ENCODE measurements around the gene PARD6G.

DNA sequence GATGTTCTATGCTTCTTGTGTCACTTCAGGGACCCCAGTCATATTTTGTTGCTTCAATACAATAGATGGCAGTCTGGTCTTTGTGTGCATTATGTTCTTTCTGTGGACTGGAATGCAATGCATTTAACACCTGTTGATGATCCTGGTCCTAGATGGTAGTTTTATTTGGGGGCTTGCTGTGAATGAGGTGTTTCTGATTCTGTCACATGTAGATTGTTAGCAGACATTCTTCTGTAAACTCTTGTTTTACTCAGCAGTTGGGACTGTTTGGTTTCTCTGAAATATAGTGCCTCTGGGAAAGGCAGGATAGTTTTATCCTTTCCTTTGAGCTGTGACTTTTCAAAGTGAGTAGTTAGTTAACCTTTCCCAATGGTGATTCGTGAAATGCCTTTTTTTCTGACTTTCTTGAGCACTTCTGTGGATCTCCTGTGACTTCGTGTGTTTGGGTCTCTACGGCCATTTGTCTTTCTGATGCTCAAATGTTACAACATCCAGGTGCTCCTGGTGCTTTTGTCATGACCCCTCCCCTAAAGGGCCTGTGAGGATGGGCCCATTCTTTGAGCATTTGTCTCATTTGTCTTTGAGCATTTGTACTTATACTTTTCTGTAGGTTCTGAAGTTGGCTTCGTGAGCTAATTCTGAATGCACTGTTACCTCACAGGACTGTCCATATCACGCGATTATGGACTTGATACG, 117.5 kb downstream of the PARD6G start:
- TF ChIP-seq, protein P1, sequence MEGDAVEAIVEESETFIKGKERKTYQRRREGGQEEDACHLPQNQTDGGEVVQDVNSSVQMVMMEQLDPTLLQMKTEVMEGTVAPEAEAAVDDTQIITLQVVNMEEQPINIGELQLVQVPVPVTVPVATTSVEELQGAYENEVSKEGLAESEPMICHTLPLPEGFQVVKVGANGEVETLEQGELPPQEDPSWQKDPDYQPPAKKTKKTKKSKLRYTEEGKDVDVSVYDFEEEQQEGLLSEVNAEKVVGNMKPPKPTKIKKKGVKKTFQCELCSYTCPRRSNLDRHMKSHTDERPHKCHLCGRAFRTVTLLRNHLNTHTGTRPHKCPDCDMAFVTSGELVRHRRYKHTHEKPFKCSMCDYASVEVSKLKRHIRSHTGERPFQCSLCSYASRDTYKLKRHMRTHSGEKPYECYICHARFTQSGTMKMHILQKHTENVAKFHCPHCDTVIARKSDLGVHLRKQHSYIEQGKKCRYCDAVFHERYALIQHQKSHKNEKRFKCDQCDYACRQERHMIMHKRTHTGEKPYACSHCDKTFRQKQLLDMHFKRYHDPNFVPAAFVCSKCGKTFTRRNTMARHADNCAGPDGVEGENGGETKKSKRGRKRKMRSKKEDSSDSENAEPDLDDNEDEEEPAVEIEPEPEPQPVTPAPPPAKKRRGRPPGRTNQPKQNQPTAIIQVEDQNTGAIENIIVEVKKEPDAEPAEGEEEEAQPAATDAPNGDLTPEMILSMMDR (IDR thresholded peaks at IDR 0.05) = no peak
- TF ChIP-seq YY1 (IDR thresholded peaks at IDR 0.05; ENCODE audit: low read depth) (no peak), POLR2AphosphoS5 (IDR thresholded peaks at IDR 0.05; ENCODE audit: low read depth, low read length) (no peak), GABPA (IDR thresholded peaks at IDR 0.05; ENCODE audit: low read depth) (no peak), RCOR1 (IDR thresholded peaks at IDR 0.05; ENCODE audit: low read length) (no peak), TAF1 (IDR thresholded peaks at IDR 0.05; ENCODE audit: borderline replicate concordance, low read depth, low read length) (no peak), JUND (IDR thresholded peaks at IDR 0.05) (no peak), FOXM1 (IDR thresholded peaks at IDR 0.05; ENCODE audit: low read depth) (no peak), EZH2phosphoT487 (IDR thresholded peaks at IDR 0.05; ENCODE audit: borderline replicate concordance, low read depth) (no peak), EP300 (IDR thresholded peaks at IDR 0.05; ENCODE audit: borderline replicate concordance in 1 of 2, low read depth in 1 of 2, low read length in 1 of 2) (no peak), TEAD4 (IDR thresholded peaks at IDR 0.05; ENCODE audit: borderline replicate concordance, insufficient read depth) (no peak), SMC3 (IDR thresholded peaks at IDR 0.05; ENCODE audit: low read depth, low read length) (no peak)
- TF ChIP-seq, protein P2, sequence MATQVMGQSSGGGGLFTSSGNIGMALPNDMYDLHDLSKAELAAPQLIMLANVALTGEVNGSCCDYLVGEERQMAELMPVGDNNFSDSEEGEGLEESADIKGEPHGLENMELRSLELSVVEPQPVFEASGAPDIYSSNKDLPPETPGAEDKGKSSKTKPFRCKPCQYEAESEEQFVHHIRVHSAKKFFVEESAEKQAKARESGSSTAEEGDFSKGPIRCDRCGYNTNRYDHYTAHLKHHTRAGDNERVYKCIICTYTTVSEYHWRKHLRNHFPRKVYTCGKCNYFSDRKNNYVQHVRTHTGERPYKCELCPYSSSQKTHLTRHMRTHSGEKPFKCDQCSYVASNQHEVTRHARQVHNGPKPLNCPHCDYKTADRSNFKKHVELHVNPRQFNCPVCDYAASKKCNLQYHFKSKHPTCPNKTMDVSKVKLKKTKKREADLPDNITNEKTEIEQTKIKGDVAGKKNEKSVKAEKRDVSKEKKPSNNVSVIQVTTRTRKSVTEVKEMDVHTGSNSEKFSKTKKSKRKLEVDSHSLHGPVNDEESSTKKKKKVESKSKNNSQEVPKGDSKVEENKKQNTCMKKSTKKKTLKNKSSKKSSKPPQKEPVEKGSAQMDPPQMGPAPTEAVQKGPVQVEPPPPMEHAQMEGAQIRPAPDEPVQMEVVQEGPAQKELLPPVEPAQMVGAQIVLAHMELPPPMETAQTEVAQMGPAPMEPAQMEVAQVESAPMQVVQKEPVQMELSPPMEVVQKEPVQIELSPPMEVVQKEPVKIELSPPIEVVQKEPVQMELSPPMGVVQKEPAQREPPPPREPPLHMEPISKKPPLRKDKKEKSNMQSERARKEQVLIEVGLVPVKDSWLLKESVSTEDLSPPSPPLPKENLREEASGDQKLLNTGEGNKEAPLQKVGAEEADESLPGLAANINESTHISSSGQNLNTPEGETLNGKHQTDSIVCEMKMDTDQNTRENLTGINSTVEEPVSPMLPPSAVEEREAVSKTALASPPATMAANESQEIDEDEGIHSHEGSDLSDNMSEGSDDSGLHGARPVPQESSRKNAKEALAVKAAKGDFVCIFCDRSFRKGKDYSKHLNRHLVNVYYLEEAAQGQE (IDR thresholded peaks at IDR 0.05; ENCODE audit: low read depth, low read length) = no peak
- TF ChIP-seq, protein P3, sequence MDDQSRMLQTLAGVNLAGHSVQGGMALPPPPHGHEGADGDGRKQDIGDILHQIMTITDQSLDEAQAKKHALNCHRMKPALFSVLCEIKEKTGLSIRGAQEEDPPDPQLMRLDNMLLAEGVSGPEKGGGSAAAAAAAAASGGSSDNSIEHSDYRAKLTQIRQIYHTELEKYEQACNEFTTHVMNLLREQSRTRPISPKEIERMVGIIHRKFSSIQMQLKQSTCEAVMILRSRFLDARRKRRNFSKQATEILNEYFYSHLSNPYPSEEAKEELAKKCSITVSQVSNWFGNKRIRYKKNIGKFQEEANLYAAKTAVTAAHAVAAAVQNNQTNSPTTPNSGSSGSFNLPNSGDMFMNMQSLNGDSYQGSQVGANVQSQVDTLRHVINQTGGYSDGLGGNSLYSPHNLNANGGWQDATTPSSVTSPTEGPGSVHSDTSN (IDR thresholded peaks at IDR 0.05) = no peak

Measured in SK-N-SH (cell line).